HEK293T (cell line): Measurements from ENCODE around the gene PRRT1B.

Experiments
- ARNT ChIP-seq: fragments of 450-650 bp; IDR thresholded peaks from 2 replicates; pipeline ENCODE4 v1.6.1; 2017; ENCODE audit warnings: mild to moderate bottlenecking
- BHLHE40 ChIP-seq: fragments of 450-650 bp; IDR thresholded peaks from 2 replicates; pipeline ENCODE4 v1.6.1; 2016; ENCODE audit warnings: mild to moderate bottlenecking, moderate library complexity, borderline replicate concordance
- ELF4 ChIP-seq: fragments of 450-650 bp; IDR thresholded peaks from 2 replicates; pipeline ENCODE4 v1.6.1; 2017; ENCODE audit warnings: antibody characterized with exemption
- FOXK2 ChIP-seq: fragments of 450-650 bp; IDR thresholded peaks from 2 replicates; pipeline ENCODE4 v1.6.1; 2016; ENCODE audit warnings: mild to moderate bottlenecking
- FOXM1 ChIP-seq: fragments of 450-650 bp; IDR thresholded peaks from 2 replicates; pipeline ENCODE4 v1.6.1; 2017; ENCODE audit warnings: mild to moderate bottlenecking, borderline replicate concordance
- HDGF ChIP-seq: fragments of 450-650 bp; IDR thresholded peaks from 2 replicates; pipeline ENCODE4 v1.6.1; 2017; ENCODE audit warnings: antibody characterized with exemption, borderline replicate concordance
- L3MBTL2 ChIP-seq: fragments of 450-650 bp; conservative IDR thresholded peaks from 2 replicates; pipeline ENCODE4 v1.6.1; 2016; ENCODE audit warnings: mild to moderate bottlenecking
- LEF1 ChIP-seq: fragments of 450-650 bp; IDR thresholded peaks from 2 replicates; pipeline ENCODE4 v1.6.1; 2017; ENCODE audit warnings: mild to moderate bottlenecking, borderline replicate concordance
- NFRKB ChIP-seq: fragments of 450-650 bp; IDR thresholded peaks from 2 replicates; pipeline ENCODE4 v1.6.1; 2016; ENCODE audit warnings: mild to moderate bottlenecking, moderate library complexity
- SP1 ChIP-seq: fragments of 450-650 bp; IDR thresholded peaks from 2 replicates; pipeline ENCODE4 v1.6.1; 2017
- SUZ12 ChIP-seq: fragments of 450-650 bp; IDR thresholded peaks from 2 replicates; pipeline ENCODE4 v1.6.1; 2016; ENCODE audit warnings: mild to moderate bottlenecking
- TARDBP ChIP-seq: fragments of 450-650 bp; IDR thresholded peaks from 2 replicates; pipeline ENCODE4 v1.6.1; 2016
- ZNF384 ChIP-seq: fragments of 450-650 bp; IDR thresholded peaks from 2 replicates; pipeline ENCODE4 v1.6.1; 2016
- TF ChIP-seq, protein P1 (sequence below): fragments of 450-650 bp; IDR thresholded peaks from 2 replicates; pipeline ENCODE4 v1.6.1; 2016

- TF ChIP-seq, protein P1, sequence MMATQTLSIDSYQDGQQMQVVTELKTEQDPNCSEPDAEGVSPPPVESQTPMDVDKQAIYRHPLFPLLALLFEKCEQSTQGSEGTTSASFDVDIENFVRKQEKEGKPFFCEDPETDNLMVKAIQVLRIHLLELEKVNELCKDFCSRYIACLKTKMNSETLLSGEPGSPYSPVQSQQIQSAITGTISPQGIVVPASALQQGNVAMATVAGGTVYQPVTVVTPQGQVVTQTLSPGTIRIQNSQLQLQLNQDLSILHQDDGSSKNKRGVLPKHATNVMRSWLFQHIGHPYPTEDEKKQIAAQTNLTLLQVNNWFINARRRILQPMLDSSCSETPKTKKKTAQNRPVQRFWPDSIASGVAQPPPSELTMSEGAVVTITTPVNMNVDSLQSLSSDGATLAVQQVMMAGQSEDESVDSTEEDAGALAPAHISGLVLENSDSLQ: no peak
- no peak for TF ChIP-seq BHLHE40
- no peak for TF ChIP-seq L3MBTL2
- TF ChIP-seq SUZ12: no peak
- TF ChIP-seq FOXM1: no peak
- TF ChIP-seq LEF1: no peak
- no peak for TF ChIP-seq ELF4
- no peak for TF ChIP-seq NFRKB
- TF ChIP-seq HDGF: no peak
- no peak for TF ChIP-seq SP1
- TF ChIP-seq FOXK2: no peak
- no peak for TF ChIP-seq ZNF384
- no peak for TF ChIP-seq TARDBP
- no peak for TF ChIP-seq ARNT
Observed at GRCh38 chr9:131516930-131517329, 28.4 kb upstream of the PRRT1B start.
